ENCODE measurements around the gene CHRM5.
"Not testable (repeated sequence)": the region's sequence is repeated elsewhere in the genome, so short reads cannot be mapped to it uniquely, and the experiment has no call there.

Gene CHRM5

DNA sequence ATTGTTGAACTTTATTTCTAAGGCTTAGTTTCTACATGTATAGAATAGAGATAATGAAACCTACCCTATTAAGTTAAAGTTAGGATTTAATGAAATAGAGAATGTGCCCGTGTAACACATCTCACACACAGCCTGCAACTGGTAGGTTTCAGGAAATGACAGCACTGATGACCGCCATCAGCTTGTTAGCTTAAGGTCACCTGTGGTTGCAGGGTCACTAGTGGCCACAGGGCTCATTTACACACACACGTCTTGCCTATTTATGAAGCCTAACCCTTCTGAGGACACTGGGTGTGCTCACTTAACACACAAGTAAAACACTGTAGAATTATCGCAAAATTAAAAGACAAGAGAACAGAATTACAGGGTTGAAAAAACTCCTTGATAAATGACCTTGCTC, 20.1 kb downstream of the CHRM5 start:
- no peak for FAIRE-seq

DNA sequence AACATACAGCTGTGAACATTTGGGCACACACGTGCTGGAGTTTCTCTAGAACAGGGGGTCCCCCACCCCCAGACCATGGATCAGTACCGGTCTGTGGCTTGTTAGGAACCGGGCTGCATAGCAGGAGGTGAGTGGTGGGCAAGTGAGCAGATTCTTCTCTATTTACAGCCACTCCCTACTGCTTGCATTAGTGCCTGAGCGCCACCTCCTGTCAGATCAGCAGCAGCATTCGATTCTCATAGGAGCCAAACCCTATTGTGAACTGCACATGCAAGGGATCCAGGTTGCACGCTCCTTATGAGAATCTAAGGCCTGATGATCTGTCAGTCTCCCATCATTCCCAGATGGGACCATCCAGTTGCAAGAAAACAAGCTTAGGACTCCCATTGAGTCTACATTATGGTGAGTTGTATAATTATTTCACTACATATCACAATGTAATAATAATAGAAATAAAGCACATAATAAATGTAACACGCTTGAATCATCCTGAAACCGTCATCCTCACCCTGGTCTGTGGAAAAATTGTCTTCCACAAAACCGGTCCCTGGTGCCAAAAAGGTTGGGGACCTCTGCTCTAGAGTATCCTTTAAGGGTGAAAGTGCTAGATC, 25.8 kb downstream of the CHRM5 start:
- no peak for FAIRE-seq

- not testable (repeated sequence) for FAIRE-seq
Measured at GRCh38 chr15:33995666-33996065, 27.4 kb downstream of the CHRM5 start.

DNA sequence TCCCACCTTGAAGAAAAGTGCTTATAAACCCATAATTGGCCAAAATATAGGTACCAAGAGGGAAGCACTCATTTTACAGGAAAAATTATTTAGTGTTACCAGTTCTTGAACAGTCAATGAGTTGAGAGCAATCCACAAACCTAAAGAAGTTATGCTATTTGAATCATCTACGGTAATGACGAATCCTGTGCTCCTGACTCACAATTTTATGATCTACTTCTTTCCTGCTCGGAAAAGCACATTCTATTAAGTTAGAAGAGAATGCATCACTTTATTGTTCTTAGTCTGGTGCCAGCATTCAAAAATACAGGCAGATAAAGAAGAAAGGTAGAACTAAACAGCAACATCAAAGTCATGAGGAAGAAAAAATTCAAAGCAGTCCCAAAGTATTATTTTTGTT, 33.2 kb downstream of the CHRM5 start:
- no peak for FAIRE-seq

DNA sequence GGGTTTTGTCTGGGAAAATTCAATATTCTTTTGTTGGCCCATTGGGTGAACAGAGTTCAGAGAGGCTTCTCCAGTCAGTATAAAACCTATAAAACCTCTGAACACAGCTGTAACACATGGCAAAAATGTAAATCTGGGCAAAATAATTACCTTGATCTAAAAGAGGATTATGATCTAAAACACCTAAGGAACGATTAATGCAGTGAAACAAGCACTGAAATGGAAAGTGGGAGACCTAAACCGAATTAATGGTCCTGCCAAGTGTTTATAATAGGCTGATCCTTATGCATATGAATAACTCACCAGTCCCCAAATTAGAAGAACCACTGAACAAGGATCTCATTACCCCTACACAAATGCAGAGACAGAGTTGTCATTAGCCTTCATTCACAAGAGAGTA, 38.1 kb downstream of the CHRM5 start:
- FAIRE-seq = no peak

- FAIRE-seq = no peak
Measured at GRCh38 chr15:34009656-34010055, 41.4 kb downstream of the CHRM5 start.

DNA sequence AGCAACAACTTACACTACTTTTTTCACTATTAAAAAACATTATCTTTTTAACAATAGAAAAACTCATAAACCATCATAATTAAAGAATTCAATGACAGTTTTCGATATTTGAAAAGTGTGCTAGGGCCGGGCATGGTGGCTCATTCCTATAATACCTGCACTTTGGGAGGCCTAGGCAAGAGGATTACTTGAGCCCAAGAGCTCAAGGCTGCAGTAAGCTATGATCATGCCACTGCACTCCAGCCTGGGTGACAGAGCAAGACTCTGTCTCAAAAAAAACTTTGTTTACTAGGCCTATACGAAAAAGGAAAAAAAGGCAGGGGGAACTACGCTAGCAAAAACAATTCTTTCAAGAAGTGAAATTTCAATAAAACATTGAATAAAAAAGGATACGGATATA, 42.6 kb downstream of the CHRM5 start:
- no peak for FAIRE-seq

DNA sequence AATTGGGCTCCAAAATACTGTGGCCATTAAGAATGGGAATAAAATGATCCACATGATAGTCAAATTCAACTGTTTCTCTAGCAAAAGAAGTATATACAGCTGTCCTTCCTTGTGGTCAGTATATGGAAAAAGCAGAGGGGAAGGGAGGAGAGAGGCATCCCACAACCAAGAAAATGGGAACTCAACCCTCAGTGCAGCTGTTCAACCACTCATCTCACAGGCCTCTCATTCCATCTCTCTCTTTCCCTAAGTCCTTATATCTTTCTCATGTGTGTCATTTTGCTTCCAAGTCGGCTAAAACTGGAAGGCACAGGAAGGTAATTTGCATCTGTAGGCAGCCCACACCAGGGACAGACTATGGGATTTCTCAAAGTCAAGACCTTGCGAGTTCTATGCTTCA, 43.2 kb downstream of the CHRM5 start:
- FAIRE-seq = no peak

DNA sequence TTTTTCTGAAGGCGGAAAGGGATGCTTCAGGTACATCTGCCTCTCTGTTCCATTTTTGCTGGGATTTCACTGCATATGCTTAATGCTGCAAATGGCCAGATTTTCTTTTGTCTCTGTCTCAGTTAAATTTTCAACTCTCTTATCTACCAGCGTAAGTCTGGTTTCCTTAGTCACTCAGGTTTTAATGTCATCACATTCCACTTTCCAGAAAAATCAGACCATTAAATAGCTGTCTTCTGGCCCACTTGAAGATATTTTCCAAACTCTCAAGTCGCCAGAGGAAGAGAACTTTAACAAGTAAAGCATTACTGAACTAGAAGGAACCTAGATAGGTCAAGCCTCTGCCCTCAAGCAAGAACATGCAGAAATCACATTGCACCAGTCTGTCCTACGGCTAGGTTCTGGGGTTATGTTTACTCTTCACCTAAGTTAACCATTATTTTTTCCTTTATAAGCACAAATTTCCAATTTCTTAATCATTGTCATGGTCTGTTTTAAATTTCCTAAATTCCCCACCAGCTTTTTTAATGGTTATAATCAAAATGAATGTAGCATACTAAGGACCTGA, 44.2 kb downstream of the CHRM5 start:
- no peak for FAIRE-seq

DNA sequence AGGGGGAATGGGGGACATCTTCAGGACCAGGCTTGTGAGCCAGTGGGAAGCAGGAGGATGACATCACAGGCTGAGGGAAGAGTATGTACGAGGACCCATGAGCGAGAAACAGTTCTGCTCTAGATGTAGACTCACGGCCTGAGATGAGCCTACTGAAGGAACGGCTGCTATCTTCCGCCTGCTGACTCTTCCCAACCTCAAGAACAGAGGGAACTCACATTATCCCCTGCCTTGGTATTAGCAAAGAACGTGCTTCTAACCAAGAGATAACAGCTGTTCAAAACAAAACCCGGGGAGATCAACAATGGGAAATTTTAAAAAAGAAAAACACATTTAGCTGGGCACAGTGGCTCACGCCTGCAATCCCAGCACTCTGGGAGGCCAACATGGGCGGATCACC, 45.4 kb downstream of the CHRM5 start:
- no peak for FAIRE-seq

- no peak for FAIRE-seq
Measured at GRCh38 chr15:34014556-34014955, 46.3 kb downstream of the CHRM5 start.

- FAIRE-seq = no peak
Measured at GRCh38 chr15:34018021-34018645, 49.8 kb downstream of the CHRM5 start.

- not testable (repeated sequence) for FAIRE-seq
Measured at GRCh38 chr15:34018738-34019137, 50.4 kb downstream of the CHRM5 start.

DNA sequence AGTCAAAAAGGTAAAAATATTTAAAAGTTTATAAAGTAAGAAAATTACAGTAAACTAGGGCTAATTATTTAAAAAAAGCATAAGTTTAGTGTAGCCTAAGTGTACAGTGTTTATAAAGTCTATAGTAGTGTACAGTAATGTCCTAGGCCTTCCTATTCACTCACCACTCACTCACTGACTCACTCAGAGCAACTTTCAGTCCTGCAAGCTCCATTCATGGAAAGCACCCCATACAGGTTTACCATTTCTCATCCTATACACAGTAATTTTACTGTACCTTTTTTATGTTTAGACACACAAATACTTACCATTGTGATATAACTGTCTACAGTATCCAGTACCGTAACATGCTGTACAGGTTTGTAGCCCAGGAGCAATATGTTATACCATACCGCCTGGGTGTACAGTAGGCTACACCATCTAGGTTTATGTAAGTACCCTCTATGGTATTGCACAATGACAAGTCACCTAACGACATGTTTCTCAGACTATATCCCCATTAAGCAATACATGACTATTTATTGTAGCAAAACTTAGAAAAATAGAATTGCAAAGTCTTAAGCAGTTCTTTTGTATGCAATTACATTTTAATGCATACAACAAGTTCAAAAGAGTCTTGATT, 51.2 kb downstream of the CHRM5 start:
- no peak for FAIRE-seq

DNA sequence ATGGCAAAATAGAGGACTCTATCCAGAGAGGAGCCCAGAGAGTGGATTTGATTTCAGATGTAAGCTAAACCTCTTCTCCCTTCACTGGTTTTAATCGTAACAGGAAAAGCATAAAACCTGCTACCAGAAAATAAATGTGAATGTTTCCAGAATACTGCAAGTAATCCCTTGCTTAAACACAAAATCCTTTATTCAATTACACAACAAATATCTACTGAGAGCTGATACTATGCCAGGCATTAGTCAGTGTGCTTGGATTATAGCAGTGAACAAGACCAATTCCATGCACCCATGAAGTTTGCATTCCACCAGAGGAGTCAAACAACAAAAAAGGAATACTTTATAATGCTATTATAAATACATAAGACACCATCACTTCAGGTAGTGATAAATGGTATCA, 55.6 kb downstream of the CHRM5 start:
- FAIRE-seq = no peak

DNA sequence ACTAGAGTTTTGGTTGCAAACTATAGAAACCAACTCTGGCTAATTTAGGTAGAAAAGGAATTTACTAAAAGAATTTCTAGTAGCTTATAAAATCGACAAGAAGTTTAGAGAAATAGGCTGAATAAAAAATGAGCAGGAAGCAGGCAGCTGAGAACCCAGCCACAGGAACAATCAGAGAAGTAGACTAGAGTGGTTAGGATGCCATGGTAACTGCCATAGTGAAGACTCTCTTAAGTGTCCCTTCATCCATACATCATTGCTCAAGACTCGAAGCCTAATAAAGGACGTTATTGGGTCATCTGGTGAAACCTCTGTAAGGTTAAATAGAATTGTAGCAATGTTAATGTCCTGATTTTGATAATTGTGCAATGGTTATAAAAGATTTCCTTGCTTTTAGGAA, 57.0 kb downstream of the CHRM5 start:
- no peak for FAIRE-seq

DNA sequence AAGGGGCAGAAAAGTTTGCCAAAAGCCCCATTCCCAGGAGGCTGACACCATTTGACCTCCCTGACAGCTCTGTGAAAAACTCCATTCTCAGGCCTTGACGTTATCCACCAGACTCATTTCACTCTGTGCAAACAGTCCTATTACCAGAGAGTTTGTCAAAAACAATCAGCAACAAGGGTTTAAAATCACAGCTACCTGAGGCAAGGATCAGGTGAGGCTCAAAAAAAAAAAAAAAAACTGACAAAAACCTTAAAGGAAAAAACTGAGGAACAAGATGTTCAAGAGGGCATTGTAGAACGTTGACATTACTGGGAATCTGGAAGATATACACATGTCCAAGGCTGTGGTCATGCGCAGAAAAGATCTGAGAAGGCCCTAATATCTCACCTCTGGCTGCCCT, 59.3 kb downstream of the CHRM5 start:
- no peak for FAIRE-seq

DNA sequence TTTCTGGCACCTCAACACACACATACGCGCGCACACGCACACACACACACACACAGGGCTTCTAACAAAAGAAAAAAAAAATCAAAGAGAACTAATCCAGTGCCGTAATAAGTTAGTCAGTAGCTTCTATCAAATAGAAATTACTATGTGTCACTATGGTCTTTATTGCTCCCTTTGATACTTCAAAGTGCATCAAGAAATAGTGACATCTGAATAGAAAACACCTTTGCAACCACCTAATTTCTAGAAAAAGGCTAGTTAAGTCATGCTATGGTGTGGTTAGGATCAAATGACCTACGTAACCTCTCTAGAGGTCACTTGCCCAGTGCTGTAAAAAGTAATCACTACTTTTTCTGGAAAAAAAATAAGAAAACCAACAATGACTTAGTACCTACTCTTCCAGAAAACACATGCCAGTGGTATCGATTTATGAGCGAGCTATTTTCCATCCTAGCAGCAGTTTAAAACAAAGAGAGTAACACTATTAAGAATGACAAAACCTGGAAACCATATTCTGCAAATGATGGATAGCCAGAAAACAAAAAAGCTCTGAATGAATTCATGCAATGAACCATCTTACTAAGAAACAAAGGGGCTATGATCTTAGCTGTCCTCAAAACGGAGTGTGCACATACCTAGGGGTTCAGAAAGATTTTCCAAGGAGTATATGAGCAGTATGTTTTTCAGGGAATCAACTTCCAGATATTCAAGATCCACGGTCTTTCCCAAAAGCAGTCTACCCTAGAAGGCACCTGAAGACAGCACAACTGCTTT, 63.9 kb downstream of the CHRM5 start:
- no peak for FAIRE-seq

GRCh38 chr15:34038023-34038870, 70.0 kb downstream of the CHRM5 start:
- FAIRE-seq = no peak

DNA sequence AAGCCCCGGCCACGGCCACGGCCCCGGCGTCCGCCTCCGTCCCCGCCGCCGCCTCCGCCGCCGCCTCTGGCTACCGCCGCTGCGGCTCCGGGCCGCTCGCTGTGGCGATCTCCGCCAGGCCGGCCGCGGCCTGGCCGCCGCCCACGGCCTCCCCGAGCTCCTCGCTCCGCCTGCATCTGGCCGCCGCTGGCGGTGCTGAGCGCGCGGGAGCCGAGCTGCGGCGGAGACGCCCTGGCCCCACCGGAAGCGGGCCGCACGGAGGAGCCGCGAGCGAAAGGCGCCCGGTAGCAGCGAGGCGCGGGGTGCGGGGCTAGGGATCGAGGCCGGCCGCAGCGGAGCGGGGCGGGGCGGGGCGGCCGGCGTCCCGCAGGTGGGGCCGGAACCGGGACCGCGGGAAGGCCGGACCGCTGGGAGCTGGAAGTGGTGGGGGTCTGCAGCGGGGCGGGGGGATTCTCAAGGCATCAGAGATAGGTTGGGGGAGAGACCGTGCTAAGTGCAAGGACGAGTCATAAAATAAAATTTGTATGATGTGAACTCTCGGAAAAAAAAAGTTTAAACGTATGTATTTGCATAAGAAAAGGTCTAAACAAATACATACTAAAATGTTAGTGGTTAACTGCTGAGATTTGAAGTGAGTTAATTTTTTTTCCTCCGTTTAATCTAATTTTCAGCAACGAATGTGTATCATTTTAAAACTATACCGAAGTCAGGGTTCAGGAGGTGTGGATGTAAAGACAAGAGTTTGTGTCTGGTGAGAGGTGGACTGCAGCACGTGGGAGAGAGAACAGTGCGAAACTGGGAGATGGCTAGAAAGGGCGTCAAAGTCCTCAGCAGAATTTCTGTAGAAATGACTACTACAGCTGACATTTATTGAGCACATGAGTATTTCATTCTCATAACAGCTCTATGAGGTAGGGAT, 70.8 kb downstream of the CHRM5 start, which contains the start of gene AVEN:
TSS of gene AVEN (minus strand) at position 334 of the 919 bp plus-strand sequence. CDS start at position 176, 158 bp downstream.
- no peak for FAIRE-seq

DNA sequence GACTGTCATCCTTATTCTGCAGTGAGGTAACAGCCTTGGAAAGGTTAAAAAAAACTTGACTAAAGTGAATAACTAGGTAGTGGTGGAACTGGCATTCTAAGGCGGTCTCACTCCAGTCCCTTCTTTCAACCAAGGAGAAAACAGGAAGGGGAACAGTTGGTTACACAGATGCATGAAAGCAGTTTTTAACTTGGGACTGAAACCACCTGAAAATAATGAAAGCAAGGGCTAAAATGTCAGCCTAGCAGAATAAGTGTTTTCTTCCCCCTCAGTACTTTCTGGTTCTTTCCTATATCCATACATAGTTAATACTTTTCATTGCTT, 71.5 kb downstream of the CHRM5 start:
- no peak for FAIRE-seq
